Measurements from ENCODE around the gene NTNG1.
A peak's percentile ranks its signal among the peaks of the same experiment; 100 is the strongest.
"Not testable (repeated sequence)": the region's sequence is repeated elsewhere in the genome, so short reads cannot be mapped to it uniquely, and the experiment has no call there.

NTNG1 gene

DNA sequence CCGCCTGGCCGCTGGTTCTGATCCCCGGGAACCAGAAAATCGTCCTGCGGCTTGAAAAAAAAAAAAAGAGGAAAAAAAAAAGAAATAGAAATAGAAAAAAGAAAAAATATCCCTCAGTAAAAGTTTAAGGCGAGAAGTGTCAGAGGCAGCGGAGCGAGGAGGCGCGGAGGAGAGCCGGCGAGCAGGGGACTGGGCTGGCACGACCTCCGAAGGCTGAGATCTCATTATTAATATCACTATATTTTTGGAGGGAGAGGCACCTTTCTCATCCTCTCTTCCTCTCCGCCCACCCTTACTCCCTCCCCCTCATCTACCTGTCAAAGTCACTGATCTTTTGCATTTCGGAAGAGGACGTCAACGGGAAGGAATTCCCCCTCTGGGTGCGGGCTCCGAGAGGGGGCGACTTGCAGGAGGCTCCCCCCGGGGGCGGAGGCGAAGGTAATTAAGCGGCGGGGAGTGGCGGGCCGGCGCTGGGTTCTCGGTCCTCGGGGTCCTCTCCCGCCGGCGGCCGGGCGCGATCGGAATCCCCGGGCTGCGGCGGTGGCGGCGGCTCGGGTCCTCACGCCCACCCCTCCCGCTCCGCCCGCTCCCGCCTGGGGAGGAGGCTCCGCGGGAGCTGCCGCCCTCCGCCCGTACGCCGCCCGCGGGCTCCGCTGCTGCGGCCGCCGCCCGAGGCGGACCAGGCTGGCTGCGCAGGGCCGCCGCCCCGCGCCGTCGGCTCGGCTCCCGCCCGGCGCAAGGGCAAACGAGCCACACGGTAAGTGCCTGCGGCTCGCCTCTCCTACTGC, at the start of gene NTNG1:
Gene NTNG1, plus strand, starts transcription at position 337 of the 788 bp plus-strand sequence.
- DNase-seq, result peak in 1 of 2 experiments; percentile 52

DNA sequence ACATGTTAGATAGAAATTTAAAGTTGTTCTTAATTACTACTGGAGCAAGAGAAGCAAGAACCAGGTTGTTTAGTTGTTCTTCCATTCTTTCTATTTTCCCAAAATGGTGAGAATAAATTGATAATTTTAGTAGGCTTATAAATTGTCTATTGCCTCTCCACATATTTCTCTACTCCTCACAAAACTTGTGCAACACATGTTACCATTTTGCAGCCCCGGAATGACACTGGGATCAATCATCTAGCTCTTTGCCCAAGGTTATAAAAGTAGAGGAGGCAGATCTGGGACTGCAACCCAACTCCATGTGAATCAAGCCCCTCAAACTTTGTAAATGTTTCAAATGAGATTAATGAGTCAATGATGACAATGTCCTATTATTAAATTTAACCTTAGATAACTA, 49.4 kb upstream of the NTNG1 start:
- DNase-seq, result no peak

DNA sequence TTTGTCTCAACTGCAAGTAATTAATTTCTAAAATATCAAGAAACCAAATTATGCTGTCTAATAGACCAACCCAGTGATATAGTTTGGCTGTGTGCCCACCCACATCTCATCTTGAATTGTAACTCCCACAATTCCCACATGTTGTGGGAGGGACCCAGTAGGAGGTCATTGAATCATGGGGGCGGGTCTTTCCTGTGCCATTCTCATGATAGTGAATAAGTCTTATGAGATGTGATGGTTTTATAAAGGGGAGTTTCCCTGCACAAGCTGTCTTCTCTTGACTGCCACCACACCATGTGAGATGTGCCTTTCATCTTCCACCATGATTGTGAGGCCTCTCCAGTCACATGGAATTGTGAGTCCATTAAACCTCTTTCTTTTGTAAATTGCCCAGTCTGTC, 47.4 kb upstream of the NTNG1 start:
- DNase-seq, result not testable (repeated sequence)

DNA sequence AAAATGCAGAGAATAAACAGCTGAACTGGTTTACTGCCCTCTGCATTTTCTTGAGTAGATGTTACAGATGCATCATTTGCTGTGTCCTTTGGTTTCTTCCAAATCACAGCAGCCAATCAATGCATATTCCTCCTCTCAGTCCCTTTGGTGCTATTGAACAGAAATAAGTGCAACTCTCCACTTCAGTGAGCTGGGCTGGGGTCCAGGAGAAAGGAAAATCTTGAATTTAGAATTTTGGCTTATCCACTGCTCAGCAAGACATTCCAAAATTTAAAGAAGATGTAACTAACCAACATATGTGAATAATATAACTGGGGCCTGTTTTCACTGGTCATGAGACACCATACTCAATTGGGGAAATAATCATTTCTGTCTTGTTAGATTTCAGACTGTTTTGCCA, 45.2 kb upstream of the NTNG1 start:
- no peak for DNase-seq

DNA sequence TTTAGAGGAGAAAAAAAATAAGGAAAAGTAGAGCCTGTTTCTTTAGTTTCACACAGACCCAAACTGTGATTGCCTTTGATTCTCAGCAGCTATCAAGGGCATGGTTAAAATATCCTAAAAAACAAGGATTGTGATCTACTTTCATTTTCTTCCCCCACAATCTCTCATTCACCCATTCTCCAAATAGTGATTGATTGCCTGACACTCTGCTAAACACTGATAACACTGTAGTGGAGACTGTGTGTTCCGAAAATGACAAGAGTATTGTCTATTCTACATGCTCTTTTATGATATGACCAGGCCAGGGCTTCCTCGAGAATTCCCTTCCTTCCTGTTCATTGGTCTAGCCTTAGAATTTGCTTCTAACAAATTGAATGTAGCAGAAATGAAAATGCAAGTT, 44.1 kb upstream of the NTNG1 start:
- no peak for DNase-seq

DNA sequence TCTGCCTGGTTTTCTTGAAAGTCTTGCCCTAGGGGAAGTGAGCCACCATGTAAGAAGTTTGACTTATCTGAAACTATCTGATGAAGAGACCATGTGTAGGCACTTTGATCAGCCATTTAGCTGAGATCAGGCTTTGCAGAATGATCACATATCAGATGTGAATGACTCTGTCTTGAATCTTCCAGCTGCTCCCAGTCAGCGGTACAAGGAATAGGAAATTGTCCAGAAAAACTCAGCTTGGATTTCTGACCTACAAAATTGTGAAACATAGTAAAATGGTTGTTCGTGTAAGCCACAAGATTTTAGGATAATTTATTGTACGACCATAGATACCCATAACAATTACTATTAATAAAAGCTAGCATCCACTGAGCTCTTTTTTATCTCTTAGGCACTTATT, 41.9 kb upstream of the NTNG1 start:
- no peak for DNase-seq

DNA sequence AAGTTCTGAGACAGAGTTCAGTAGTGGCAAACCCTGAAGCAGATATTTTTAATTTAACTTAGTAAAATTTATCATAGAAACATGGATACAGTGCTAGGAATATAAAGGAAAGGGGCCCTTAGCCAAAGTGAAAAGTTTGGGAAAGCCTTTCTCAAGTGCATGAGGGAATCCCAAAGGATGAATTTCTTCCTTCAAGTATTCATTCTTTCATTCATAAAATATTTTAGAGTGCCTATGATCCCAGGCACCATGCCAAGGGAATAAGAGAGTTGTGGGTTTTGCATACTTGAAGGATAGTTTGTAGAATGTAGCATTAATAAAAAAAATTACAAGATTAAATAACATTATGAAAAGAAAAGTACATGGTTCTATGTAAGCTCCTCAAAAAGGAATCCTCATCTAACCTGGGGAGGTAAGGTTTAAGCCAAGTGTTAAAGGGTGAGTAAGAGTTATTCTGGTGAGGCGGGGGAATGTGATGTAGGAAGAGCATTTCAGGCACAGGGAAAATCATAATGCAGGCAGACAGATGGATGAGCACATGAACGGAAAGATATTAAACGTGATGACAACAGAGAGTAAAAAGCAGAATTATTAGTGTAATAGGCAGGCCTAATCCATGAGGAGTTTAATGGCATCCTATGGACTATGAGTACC, 40.4 kb upstream of the NTNG1 start:
- DNase-seq, result no peak

DNA sequence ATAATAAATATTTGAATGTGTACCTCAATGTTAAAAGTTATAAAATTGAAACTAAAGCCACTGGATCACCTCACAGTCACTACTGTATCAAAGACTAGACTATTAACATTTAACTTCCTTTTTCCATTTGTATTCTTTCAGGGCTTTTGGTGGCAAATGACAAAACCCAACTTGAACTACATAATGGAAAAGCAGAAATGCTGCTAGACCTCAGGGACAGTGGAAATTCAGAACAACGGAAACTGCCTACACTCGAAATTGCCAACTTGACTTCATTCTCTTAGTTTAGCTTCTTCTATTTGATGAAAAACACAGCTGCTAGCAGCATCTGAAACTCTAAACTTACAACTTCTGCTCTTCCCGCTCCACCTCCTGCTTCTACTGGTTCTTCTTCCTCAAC, 34.9 kb upstream of the NTNG1 start:
- DNase-seq, result no peak

DNA sequence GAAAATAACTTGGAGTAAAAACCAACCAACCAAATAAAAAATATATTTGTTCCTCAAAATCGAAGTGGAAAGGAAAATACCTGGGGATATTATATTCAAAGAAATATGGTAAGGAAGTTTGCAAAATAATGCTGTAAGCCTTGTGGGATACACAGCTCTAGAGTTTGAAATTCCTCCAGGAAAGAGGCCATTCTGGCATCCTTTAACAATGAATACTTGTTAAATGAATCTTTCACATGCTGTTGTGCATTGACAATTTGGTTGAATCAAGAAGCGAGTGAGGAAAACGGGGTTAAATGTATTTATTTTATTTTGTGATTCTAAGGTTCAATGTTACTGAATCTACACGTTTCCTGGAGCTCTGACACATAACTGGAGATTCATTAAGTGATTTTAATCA, 30.5 kb upstream of the NTNG1 start:
- DNase-seq, result no peak

DNA sequence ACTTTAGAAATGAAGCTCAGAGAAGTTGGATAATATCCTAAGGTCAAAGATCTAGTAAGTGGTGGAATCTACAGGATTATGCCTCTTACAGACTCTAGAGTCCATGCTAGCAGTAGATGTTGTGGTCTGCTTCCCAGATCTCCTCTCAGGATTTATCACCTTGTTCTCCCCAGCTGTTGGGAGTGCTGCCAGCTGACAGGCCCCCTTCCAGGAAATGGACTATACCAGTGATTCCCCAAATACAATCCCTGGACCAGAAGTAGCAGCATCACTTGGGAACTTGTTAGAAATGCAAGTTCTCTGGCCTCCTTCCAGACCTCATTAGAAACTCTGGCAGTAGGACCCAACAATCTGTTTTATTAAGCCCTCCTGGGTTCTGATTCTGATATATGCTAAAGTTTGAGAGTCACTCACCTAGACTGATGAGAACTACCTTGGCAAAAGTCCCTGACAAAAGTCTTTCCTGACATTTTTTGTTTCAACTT, 24.5 kb upstream of the NTNG1 start:
- no peak for DNase-seq

DNA sequence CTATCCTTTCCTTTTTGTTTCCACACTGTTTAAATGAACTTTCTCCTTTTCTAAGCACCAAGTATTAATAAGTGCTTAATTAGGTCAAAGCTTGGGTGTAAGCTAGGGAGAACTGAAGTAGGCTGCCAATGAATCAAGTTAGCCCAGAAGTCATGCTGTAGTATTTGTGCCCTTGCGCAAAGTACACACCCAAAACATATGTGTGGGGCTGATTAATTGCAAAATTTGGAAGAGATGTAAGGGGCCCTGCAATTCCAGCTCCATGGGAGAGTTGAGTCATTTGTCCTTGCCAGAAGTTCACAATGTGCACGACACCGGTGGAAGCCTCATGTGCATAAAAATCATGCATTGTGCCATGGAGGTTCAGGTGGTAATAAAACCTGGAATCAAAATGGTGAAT, 18.6 kb upstream of the NTNG1 start:
- DNase-seq, result no peak

DNA sequence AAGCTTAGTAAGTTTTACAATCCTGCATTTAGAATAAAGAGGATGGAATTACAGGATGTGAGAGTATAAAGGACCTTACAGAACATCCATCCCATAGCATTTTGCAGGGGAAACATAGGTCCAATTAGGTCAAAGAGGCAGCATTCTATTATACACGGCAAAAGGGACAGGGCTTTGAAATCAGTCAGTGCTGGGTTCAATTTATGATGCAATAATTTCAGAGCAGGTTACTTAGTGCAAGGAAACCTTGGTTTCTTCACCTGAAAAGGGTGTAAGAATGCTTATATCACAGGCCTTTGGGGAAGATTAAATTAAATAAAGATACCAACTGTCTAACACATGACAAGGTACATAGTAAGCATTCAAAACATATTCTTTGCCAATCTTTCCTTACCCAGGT, 17.1 kb upstream of the NTNG1 start:
- DNase-seq, result no peak

DNA sequence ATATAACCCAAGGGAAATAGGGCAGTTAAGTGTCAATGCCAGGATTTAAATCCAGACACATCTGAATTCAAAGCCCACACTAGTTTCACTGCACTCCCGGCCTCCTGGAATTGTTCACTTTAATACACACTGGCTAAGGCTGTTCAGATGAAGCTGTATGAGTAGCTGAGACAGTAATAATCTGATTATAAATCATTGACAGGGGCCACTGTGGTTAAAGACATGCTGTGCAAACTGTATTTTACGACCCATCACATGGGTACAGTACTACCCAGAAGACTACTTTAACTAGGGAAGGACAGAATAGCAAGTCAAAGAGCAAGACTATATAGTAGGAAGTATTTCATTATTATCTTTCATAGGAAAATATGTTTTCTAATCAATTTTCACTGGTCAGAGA, 16.1 kb upstream of the NTNG1 start:
- DNase-seq, result no peak

DNA sequence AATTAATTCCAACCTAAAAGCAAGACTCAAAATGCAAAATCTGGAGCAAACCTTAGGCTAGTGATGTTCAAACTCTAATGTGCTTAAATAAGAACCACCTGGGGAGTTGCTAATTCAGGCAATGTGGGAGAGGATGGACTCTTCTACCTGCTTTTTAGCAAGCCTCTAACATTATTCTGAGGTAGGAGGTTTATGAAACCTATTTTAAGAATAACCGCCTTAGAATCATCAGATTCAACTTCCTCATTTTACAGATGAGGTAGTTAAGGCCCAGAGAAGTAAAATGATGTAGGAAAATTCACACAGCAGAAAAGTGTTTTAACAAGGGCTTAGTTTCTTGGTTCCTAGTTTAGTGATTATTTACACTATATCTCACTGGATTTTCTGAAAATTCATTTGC, 8.6 kb upstream of the NTNG1 start:
- no peak for DNase-seq

DNA sequence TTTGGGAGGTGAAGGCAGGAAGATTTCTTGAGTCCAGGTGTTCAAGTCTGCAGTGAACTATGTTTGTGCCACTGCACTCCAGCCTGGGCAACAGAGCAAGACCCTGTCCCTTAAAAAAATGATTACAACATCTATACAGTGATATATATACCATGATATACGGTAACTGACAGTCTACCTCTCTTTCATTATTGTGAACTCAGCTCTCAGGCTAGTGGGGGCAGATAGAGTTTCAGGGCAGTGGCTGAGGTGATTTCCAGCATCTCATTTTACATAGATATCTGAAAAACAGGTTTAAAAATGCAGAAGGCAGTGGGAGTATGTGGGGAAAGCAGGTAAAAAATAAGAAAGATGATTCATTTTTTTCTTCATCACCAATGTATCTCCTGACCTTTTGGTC, 8.1 kb upstream of the NTNG1 start:
- no peak for DNase-seq

DNA sequence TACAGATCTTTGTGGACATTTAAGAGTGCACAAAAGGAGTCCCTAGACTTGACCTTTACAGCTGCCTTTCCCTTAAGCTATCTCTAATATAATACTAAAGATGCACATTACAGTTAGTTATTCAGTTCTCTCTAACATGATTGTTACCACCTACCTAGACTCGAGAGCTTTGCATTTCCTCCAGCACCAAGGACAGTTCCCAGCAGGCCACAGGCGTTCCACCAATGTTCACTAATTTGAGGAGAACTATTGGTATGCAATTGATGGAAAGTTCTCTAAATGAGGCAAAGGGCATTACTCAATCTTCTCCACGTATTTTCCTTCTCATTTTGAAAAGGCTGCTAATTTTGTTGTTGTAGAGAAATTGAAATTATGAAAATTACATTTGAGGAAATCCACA, 5.4 kb upstream of the NTNG1 start:
- no peak for DNase-seq

DNA sequence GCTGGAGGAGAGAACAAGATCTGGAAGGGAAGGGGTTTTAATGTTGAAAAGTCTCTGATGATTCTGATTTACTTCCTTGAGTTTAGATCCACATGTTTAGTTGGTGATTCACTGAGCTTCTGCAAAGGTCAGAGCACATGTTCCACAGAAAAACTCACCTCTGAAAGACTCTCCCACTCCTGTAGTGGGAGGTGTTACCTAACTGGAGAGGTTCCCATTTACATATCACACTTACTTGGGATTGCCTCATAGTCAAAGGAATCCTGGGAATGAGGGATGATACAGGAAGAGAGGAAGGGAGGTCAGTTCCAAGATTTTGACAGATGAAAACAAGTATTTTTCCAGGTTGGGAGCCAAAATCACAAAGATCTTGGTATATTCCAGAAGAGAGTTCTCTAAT, 2.7 kb upstream of the NTNG1 start:
- no peak for DNase-seq

DNA sequence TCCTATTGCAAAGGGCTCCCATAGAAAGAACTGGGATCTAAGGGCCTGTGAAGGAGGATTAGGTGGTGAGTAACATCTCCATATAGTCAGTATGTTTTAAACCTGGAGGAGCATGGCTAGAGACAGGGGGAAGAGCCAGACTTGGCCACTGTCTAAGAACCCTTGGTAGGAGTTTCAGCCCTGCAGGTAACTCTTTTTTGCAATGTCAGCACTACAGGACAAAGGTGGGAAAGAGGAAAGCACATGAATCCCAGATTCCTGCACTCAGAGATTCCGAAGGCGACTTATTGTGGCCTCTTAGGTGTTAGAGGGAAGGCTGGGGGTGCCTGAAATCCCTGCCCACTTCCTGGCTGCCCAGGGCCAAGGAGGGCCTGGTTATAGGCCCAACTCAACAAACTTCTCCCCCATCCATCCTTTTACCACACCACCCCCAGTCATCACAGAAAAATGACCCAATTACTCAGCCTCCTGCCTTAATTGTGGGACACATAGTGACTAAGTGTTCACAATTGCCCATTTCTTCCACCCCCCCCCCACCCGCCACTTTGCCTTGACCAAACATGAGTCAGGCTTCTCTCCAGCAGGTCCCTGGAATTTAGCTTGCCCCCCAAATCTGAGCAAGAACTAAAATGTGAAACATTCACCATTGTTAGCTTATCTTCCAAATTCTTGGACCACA, 1.9 kb upstream of the NTNG1 start:
- DNase-seq, result no peak

DNA sequence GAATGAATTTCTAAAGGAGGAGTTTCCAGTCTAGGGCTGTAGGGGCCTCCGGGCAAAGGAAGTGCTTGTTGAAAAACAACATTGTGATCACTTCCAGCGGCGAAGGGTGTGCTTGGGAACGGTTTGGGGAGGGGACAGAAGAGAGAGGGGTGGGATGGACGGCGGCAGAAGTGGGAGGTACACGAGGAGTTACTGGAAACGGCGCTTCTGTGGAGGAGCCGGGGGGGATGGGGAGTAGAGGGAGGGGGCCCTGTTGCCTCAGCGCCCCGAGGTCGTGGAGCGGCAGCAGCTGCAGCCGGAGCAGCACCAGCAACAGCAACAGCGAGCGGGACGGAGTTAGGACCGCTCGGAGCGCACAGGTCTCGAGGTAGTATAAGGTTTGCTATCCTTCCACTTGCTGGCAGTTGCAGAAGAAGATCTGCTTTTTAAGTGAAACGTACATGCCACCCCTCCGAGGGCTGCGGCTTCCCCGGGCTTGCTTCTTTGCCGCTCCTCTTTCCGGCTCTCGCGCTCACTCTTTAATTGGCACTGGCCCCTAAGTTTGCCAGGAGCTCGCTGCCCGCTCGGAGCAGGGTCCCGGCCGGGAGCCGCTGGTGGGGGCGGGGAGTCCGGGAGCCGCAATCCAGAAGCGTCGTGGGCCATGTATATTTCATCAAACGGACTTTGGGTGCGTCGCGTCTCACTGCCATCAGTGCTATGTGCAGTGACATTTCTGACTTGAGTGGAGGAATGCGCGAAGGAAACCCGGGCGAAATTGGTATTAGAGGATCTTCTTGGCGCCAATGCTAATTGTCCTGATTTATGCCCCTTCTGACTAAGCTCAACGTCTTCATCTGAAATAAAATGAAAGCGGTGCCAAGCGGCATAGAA, 771 bp upstream of the NTNG1 start:
- DNase-seq, result peak in 1 of 2 experiments; percentile 58

DNA sequence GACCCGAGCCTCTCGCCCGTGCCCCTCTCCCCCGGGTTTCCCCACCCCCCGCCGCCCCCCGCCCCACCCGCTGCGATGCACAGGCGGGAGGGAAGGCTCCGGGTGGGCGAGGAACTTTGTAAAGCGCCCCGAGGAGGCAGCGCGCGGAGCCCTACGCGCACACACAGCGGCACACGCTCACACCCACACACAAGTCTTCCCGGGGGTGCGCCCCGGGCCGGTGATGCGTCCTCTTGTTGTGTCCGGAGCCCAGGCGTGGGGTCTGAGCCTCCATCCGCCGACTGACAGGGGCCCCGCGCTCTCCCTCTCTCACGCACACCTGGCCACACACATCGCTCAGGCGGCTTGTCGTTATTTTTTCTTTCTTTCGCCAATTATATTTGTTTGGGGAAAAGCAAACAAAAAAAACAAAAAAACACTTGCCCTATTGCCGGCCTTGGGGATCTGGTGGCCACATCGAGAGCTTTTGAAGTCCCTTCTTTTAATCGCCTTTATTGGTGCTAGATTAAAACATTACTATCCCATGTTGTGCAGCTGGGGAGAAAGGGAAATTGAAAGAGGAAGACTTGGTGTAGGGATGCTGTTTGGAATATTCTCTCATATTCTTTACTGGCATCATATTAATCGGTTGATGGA, 770 bp downstream of the NTNG1 start:
- peak in 1 of 2 experiments; percentile 64 for DNase-seq

DNA sequence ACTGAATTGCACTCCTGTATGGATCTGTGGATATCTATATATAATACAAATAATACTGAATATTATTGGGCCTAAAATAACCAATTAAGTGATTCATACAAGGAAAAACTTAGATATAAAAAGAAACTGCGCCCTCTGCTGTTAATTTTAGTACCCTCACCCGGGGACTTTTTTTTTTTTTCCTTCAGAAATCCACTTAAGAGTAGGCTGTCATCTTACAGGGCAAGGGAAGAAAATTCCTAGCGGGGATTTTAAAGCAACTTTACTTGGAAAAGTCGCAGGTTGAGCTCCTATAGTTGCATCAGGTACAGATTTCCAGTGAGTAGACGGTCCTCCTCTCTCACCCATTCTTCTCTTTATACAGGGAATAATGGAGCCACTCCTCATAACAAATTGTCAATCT, 1.3 kb downstream of the NTNG1 start:
- DNase-seq, result peak; percentile 46 to 65

DNA sequence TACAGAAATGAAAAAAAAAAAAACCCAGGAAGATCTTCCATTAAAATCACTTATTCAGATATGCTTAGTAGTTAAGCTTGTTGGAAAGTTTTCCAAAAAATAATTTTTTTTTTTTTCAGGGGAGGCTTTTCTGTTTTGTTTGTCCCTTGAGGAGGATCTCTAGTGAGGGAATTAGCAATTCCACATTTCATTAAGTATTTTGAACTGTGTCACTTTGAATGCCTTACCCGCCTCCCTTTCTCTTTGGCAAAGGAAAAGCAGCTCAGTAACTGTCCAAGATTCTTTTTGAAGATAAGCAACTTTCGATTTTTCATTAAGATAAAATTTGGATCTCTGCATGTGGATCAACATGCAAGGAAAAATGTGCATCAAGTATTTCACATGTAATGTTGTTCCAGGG, 1.8 kb downstream of the NTNG1 start:
- DNase-seq, result no peak

DNA sequence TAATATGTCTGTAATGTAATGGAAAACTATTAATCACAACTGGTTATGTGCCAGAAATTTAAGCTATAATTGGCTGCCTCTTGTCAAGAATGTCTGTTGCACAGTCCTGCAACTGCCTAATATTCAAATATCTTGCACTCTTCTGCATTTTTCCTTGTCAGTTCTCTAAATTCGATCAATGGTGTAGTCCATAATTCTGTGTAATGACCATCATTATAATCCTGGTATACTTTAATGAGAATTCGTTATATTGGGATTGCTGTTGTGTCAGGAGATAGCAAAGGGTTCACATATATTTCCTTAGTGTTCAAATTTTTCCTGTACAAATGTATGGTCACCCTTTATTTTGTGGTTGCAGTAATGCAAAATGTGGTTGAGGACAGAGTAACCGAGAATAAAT, 4.8 kb downstream of the NTNG1 start:
- DNase-seq, result no peak

Data from NCI-H526 (cell line).